ENCODE measurements around the gene TRPM2. TPM values are rescaled to one million over a fixed set of nuclear protein-coding genes. Genes with fewer than 3 reads are reported as not detected.
"Not testable (repeated sequence)": the region's sequence is repeated elsewhere in the genome, so short reads cannot be mapped to it uniquely, and the experiment has no call there.

The TRPM2 gene
- total RNA-seq, 1 donor from 2014 or later, result 0.52 TPM

GRCh38 chr21:44356636-44357035 lies 3.2 kb downstream of the TRPM2 start:
- DNase-seq (ENCODE audit: low read depth), result no peak
- TF ChIP-seq CTCF (conservative IDR thresholded peaks at IDR 0.05; ENCODE audit: low read depth, low read length), result no peak
- H3K4me3 ChIP-seq (ENCODE audit: low read depth, low read length), result no peak overlapping the region

- TF ChIP-seq CTCF (conservative IDR thresholded peaks at IDR 0.05; ENCODE audit: low read depth, low read length), result no peak
- no peak for DNase-seq (ENCODE audit: low read depth)
- H3K4me3 ChIP-seq (ENCODE audit: low read depth, low read length), result no peak overlapping the region
Observed at GRCh38 chr21:44357064-44357837, 3.8 kb downstream of the TRPM2 start.

GRCh38 chr21:44359396-44359795 lies 6.0 kb downstream of the TRPM2 start:
- no peak for DNase-seq (ENCODE audit: low read depth)
- H3K4me3 ChIP-seq (ENCODE audit: low read depth, low read length), result no peak overlapping the region
- no peak for TF ChIP-seq CTCF (conservative IDR thresholded peaks at IDR 0.05; ENCODE audit: low read depth, low read length)

GRCh38 chr21:44360159-44360558 lies 6.7 kb downstream of the TRPM2 start:
- H3K4me3 ChIP-seq (ENCODE audit: low read depth, low read length), result no peak overlapping the region
- no peak for TF ChIP-seq CTCF (conservative IDR thresholded peaks at IDR 0.05; ENCODE audit: low read depth, low read length)
- DNase-seq (ENCODE audit: low read depth), result no peak

- not testable (repeated sequence) for DNase-seq (ENCODE audit: low read depth)
Observed at GRCh38 chr21:44361903-44362302, 8.5 kb downstream of the TRPM2 start.

GRCh38 chr21:44363278-44363677 lies 9.9 kb downstream of the TRPM2 start:
- no peak for DNase-seq (ENCODE audit: low read depth)
- no peak overlapping the region for H3K4me3 ChIP-seq (ENCODE audit: low read depth, low read length)
- no peak for TF ChIP-seq CTCF (conservative IDR thresholded peaks at IDR 0.05; ENCODE audit: low read depth, low read length)

More at GRCh38 chr21:44361903-44362302, 8.5 kb downstream of the TRPM2 start:
- not testable (repeated sequence) for H3K4me3 ChIP-seq (ENCODE audit: low read depth, low read length)

- H3K4me3 ChIP-seq (ENCODE audit: low read depth, low read length), result no peak overlapping the region
- no peak for TF ChIP-seq CTCF (conservative IDR thresholded peaks at IDR 0.05; ENCODE audit: low read depth, low read length)
- no peak for DNase-seq (ENCODE audit: low read depth)
Observed at GRCh38 chr21:44364151-44365053, 11.0 kb downstream of the TRPM2 start.

Data from epithelial cell of proximal tubule (primary cell).